ENCODE results near the gene RAC2. TPM values are rescaled to one million over a fixed set of nuclear protein-coding genes. Genes with fewer than 3 reads are reported as not detected.

Gene RAC2
- total RNA-seq, 1 donor from 2014 or later, result 1.2 TPM

DNA sequence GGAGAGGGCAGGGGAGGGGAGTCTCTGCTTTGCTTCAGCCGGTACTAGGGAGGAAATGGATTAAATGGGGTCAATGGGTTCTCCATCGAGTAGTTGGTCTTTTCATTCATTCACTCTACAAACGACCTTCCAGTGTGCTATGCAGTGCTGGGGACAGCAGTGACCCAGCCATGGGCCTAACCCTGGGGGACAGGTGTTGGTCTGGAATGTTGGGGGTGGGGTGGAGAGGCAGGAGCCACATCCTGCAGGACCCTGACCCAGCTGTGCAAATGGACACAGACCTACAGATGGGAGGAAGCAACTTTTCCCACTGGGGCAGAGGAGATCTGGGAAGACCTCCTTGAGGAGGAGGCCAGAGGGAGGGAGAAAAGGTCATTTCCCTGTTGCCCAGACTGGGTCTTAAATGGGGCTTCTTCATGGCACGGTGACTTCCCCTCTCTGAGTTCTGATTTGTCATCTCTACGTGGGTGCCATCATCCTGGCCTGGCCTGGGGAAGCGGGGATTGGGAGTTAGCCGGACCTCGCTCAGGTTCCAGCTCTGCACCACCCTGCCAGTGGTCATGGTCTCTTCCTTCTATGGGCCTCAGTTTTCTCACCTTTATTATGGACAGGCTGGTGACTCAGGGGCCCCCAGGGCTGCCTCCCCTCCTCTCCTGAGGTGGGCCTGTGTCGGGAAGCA is 40.2 kb upstream of the RAC2 start:
- TF ChIP-seq, protein P1, sequence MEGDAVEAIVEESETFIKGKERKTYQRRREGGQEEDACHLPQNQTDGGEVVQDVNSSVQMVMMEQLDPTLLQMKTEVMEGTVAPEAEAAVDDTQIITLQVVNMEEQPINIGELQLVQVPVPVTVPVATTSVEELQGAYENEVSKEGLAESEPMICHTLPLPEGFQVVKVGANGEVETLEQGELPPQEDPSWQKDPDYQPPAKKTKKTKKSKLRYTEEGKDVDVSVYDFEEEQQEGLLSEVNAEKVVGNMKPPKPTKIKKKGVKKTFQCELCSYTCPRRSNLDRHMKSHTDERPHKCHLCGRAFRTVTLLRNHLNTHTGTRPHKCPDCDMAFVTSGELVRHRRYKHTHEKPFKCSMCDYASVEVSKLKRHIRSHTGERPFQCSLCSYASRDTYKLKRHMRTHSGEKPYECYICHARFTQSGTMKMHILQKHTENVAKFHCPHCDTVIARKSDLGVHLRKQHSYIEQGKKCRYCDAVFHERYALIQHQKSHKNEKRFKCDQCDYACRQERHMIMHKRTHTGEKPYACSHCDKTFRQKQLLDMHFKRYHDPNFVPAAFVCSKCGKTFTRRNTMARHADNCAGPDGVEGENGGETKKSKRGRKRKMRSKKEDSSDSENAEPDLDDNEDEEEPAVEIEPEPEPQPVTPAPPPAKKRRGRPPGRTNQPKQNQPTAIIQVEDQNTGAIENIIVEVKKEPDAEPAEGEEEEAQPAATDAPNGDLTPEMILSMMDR (conservative IDR thresholded peaks at IDR 0.05), result no peak
- H3K4me3 Mint-ChIP-seq, result no peak overlapping the region
- peaks cover 5% of the 10 kb centered on the region for H3K4me1 Mint-ChIP-seq (ENCODE audit: unreplicated experiment)
- H3K36me3 Mint-ChIP-seq, result no peaks in the 10 kb centered on the region
- DNase-seq (ENCODE audit: extremely low spot score, unreplicated experiment), result no peak
- H3K27me3 Mint-ChIP-seq, result peaks cover 40% of the 10 kb centered on the region
- H3K9me3 Mint-ChIP-seq, result no peaks in the 10 kb centered on the region
- H3K27ac Mint-ChIP-seq, result no peak overlapping the region

DNA sequence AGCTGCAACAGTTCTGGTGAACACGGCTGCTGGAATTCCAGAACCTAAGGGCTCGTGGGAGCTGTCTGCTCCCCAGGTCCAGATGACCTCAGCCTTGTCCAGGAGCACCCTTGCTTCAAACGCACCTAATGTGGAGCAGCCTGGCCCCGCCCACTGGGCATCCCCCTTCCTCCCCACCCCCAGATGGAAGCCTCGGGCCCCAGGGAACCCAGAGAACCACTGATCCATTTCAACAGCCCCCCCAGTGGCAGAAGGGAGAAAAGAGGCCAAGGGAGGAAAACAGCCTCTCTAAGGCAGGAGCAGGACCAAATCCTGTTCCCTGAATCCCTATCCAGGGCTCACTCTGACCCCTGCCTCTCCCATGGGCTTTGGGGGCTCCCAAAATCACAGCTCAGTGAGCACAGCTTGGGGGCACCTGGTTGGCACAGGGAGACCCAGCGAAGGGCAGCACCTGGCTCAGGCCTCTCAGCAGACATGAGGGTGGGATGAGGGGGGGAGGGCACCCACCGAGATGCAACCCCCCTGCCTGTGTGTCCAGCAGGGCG is 39.4 kb upstream of the RAC2 start:
- H3K27ac Mint-ChIP-seq, result no peak overlapping the region
- no peaks in the 10 kb centered on the region for H3K9me3 Mint-ChIP-seq
- no peak overlapping the region for H3K4me3 Mint-ChIP-seq
- no peak for DNase-seq (ENCODE audit: extremely low spot score, unreplicated experiment)
- H3K36me3 Mint-ChIP-seq, result no peaks in the 10 kb centered on the region
- peaks cover 6% of the 10 kb centered on the region for H3K4me1 Mint-ChIP-seq (ENCODE audit: unreplicated experiment)
- TF ChIP-seq, protein P1 (conservative IDR thresholded peaks at IDR 0.05), result no peak
- peaks cover 43% of the 10 kb centered on the region for H3K27me3 Mint-ChIP-seq

DNA sequence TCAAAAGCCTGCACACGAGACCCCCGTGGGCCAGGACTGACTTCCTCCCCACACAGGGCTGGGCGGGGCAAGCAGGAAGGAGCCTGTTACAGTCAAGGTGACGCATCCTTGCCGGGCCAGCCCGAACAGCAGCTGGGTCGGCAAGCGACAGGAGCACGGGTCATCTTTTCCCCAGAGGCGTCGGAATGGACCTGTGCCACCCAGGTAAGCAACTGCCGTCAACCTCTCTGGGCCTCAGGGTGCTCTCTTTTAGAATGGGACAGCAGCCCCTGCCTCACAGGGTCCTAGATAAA is 38.3 kb upstream of the RAC2 start, which contains the start of gene CYTH4:
CYTH4 (plus strand) TSS at position 124 of the 293 bp plus-strand sequence; CDS start at position 186, 62 bp downstream.
- TF ChIP-seq, protein P1 (conservative IDR thresholded peaks at IDR 0.05), result no peak
- H3K27me3 Mint-ChIP-seq, result peaks cover 40% of the 10 kb centered on the region
- no peak for DNase-seq (ENCODE audit: extremely low spot score, unreplicated experiment)
- H3K4me3 Mint-ChIP-seq, result no peak within 1 kb of the TSS
- H3K4me1 Mint-ChIP-seq (ENCODE audit: unreplicated experiment), result peaks cover 9% of the 10 kb centered on the region
- H3K9me3 Mint-ChIP-seq, result no peaks in the 10 kb centered on the region
- H3K27ac Mint-ChIP-seq, result no peak within 1 kb of the TSS
- no peaks in the 10 kb centered on the region for H3K36me3 Mint-ChIP-seq

- Mint-ChIP-seq H3K36me3 (no peaks in the 10 kb centered on the region), H3K27ac (no peak overlapping the region), H3K4me3 (no peak overlapping the region), H3K27me3 (peaks cover 35% of the 10 kb centered on the region), H3K4me1 (ENCODE audit: unreplicated experiment) (peaks cover 9% of the 10 kb centered on the region), H3K9me3 (no peaks in the 10 kb centered on the region)
- TF ChIP-seq, protein P1 (conservative IDR thresholded peaks at IDR 0.05), result no peak
- DNase-seq (ENCODE audit: extremely low spot score, unreplicated experiment), result no peak
Observed at GRCh38 chr22:37281646-37282384, 37.7 kb upstream of the RAC2 start.

- H3K36me3 Mint-ChIP-seq, result no peaks in the 10 kb centered on the region
- no peak overlapping the region for H3K27ac Mint-ChIP-seq
- H3K27me3 Mint-ChIP-seq, result peaks cover 29% of the 10 kb centered on the region
- H3K9me3 Mint-ChIP-seq, result no peaks in the 10 kb centered on the region
- peaks cover 9% of the 10 kb centered on the region for H3K4me1 Mint-ChIP-seq (ENCODE audit: unreplicated experiment)
- TF ChIP-seq, protein P1 (conservative IDR thresholded peaks at IDR 0.05), result no peak
- H3K4me3 Mint-ChIP-seq, result no peak overlapping the region
- no peak for DNase-seq (ENCODE audit: extremely low spot score, unreplicated experiment)
Observed at GRCh38 chr22:37281195-37281594, 37.1 kb upstream of the RAC2 start.

Data from type B pancreatic cell (in vitro differentiated cells).